Esophagus muscularis mucosa (tissue), 4 donors: ENCODE results near the gene FRMD1. TPM values are rescaled to one million over a fixed set of nuclear protein-coding genes. Genes with fewer than 3 reads are reported as not detected.

Experiments
- DNase-seq: peaks from one replicate; pipeline ENCODE4 v3.0.0-alpha.2; 2017; ENCODE audit errors: extremely low spot score
- H3K27ac ChIP-seq, 4 donors: fragments of 200-600 bp; sonication (generic); replicated peaks in 1 of 4; 1 replicate in 3 of 4; 2 replicates in 1 of 4; pipeline ENCODE4 v1.5.1; 2016 to 2019; ENCODE audit warnings: mild to moderate bottlenecking in 1 of 4
- H3K27me3 ChIP-seq, 4 donors: fragments of 200-600 bp; sonication (generic); one replicate each; pipeline versions ENCODE4 v1.5.1 to v1.6.0; 2016 to 2019
- H3K36me3 ChIP-seq, 4 donors: fragments of 200-600 bp; sonication (generic); one replicate each; pipeline ENCODE4 v1.5.1; 2016 to 2019
- H3K4me1 ChIP-seq, 4 donors: fragments of 200-600 bp; sonication (generic); one replicate each; pipeline ENCODE4 v1.5.1; 2016 to 2019
- H3K4me3 ChIP-seq, 4 donors: fragments of 200-600 bp; sonication (generic); 1 replicate in 2 of 4; 2 replicates in 2 of 4; pipeline ENCODE4 v1.5.1; 2016 to 2019; ENCODE audit warnings: mild to moderate bottlenecking in 4 of 4, moderate library complexity in 1 of 4
- H3K9me3 ChIP-seq, 4 donors: fragments of 200-600 bp; sonication (generic); 1 replicate in 3 of 4; 2 replicates in 1 of 4; pipeline ENCODE4 v1.5.1; 2016 to 2019
- EP300 ChIP-seq: sonication (generic); formaldehyde crosslinking; IDR thresholded peaks from one replicate; pipeline ENCODE4 v1.6.1; 2017; ENCODE audit warnings: antibody characterized with exemption
- POLR2A ChIP-seq: fragments of 450-650 bp; IDR thresholded peaks from one replicate; pipeline ENCODE4 v1.6.1; 2017; ENCODE audit warnings: antibody characterized with exemption, moderate library complexity, mild to moderate bottlenecking, low read depth
- POLR2AphosphoS5 ChIP-seq, 2 donors: sonication (generic); formaldehyde crosslinking; IDR thresholded peaks; one replicate each; pipeline ENCODE4 v1.6.1; 2017; ENCODE audit warnings: antibody characterized with exemption in 2 of 2
- WGBS: methylation state at CpG from one replicate; pipeline ENCODE4 v1.1.5; 2018; 5-methylcytosine and 5-hydroxymethylcytosine counted together
- intact Hi-C: fragments of 100-400 bp; cut with DNase I; formaldehyde crosslinking; loops from one replicate; pipeline ENCODE4 v1.15.1; 2023
- total RNA-seq, 4 donors: library from RNA; depleted of rRNA; stranded (reverse); fragments of >200 nt; gene quantifications; one replicate each; pipeline versions ENCODE4 v1.1.0 to v1.2.1, GENCODE V29; 2016
- TF ChIP-seq, protein P1 (sequence below), 3 experiments: fragments of 200-600 bp in 2 of 3; fragments of 450-650 bp in 1 of 3; sonication (generic) in 2 of 3; IDR thresholded peaks; one replicate each; pipeline ENCODE4 v1.5.1; 2017 to 2019; ENCODE audit warnings: antibody characterized with exemption in 3 of 3, mild to moderate bottlenecking in 2 of 3, moderate library complexity in 1 of 3

FRMD1 gene
- total RNA-seq, 4 donors from 2014 or later: 0.17 TPM; not detected in 3

- WGBS: 89% methylated on average over 8 of the region's 8 CpGs
- no peaks in the 10 kb centered on the region for H3K4me1 ChIP-seq
- peak; percentile 57 for DNase-seq
- H3K27me3 ChIP-seq: peaks cover 0 to 37% (median 0%) of the 10 kb centered on the region in 4 donors
- no peak overlapping the region for H3K4me3 ChIP-seq
- H3K27ac ChIP-seq: no peak overlapping the region
- intact Hi-C loops: no loop called here
- TF ChIP-seq POLR2A: no peak
- no peak for TF ChIP-seq POLR2AphosphoS5 (IDR thresholded peaks at IDR 0.05)
- TF ChIP-seq EP300: no peak
- TF ChIP-seq, protein P1, sequence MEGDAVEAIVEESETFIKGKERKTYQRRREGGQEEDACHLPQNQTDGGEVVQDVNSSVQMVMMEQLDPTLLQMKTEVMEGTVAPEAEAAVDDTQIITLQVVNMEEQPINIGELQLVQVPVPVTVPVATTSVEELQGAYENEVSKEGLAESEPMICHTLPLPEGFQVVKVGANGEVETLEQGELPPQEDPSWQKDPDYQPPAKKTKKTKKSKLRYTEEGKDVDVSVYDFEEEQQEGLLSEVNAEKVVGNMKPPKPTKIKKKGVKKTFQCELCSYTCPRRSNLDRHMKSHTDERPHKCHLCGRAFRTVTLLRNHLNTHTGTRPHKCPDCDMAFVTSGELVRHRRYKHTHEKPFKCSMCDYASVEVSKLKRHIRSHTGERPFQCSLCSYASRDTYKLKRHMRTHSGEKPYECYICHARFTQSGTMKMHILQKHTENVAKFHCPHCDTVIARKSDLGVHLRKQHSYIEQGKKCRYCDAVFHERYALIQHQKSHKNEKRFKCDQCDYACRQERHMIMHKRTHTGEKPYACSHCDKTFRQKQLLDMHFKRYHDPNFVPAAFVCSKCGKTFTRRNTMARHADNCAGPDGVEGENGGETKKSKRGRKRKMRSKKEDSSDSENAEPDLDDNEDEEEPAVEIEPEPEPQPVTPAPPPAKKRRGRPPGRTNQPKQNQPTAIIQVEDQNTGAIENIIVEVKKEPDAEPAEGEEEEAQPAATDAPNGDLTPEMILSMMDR (IDR thresholded peaks at IDR 0.05): no peak
- H3K36me3 ChIP-seq: no peaks in the 10 kb centered on the region
- no peaks in the 10 kb centered on the region for H3K9me3 ChIP-seq
Observed at GRCh38 chr6:168020242-168020641, 58.8 kb downstream of the FRMD1 start.

- WGBS: 79% methylated on average over 11 of the region's 15 CpGs
- no peaks in the 10 kb centered on the region for H3K9me3 ChIP-seq
- H3K36me3 ChIP-seq: no peaks in the 10 kb centered on the region
- H3K27ac ChIP-seq: no peak overlapping the region
- H3K4me3 ChIP-seq: no peak overlapping the region
- H3K27me3 ChIP-seq: peaks cover 0 to 28% (median 0%) of the 10 kb centered on the region in 4 donors
- H3K4me1 ChIP-seq: no peaks in the 10 kb centered on the region
- TF ChIP-seq POLR2A (no peak), POLR2AphosphoS5 (IDR thresholded peaks at IDR 0.05) (no peak), EP300 (no peak)
- TF ChIP-seq, protein P1 (IDR thresholded peaks at IDR 0.05): no peak
- peak; percentile 87 for DNase-seq
- intact Hi-C loops: no loop called here
Observed at GRCh38 chr6:168018664-168019063, 60.3 kb downstream of the FRMD1 start.

DNA sequence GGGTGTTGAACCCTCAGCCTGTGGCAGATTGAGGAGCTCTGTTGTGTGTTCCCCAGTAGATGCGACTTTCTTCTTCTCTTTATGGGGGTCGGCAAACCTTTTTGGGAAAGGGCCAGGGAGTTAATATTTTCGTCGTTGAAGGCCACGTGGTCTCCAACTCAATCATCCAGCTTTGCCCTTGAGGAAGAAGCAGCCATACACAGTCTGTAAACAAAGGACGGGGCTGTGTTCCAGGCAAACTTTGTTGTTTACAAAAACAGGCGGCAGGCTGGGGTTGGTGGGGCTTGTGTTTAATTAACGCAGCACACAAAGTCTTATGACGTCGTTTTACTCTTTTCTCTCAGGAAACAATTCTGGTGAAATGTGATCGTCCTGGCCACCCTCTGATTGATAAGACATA, 61.4 kb downstream of the FRMD1 start:
- peak; percentile 64 for DNase-seq

GRCh38 chr6:168016721-168017525, 62.1 kb downstream of the FRMD1 start:
- peaks cover 0 to 7% (median 7%) of the 10 kb centered on the region in 4 donors for H3K9me3 ChIP-seq
- intact Hi-C loops: no loop called here
- H3K4me1 ChIP-seq: no peaks in the 10 kb centered on the region
- H3K27ac ChIP-seq: no peak overlapping the region
- DNase-seq: peak; percentile 55
- WGBS: 77% methylated on average over 8 of the region's 18 CpGs
- TF ChIP-seq POLR2AphosphoS5 (IDR thresholded peaks at IDR 0.05): no peak
- TF ChIP-seq POLR2A: no peak
- TF ChIP-seq, protein P1 (IDR thresholded peaks at IDR 0.05): no peak
- TF ChIP-seq EP300: no peak
- H3K4me3 ChIP-seq: no peak overlapping the region
- H3K27me3 ChIP-seq: peaks cover 0 to 27% (median 0%) of the 10 kb centered on the region in 4 donors
- no peaks in the 10 kb centered on the region for H3K36me3 ChIP-seq

More for the DNA sequence above, 61.4 kb downstream of the FRMD1 start:
- Histone ChIP-seq H3K9me3 (peaks cover 0 to under 1% (median 0%) of the 10 kb centered on the region in 4 donors), H3K4me1 (no peaks in the 10 kb centered on the region), H3K36me3 (no peaks in the 10 kb centered on the region), H3K4me3 (no peak overlapping the region), H3K27ac (no peak overlapping the region), H3K27me3 (peaks cover 0 to 27% (median 0%) of the 10 kb centered on the region in 4 donors)
- WGBS: 75% methylated on average over 11 of the region's 11 CpGs
- TF ChIP-seq EP300 (no peak), POLR2AphosphoS5 (IDR thresholded peaks at IDR 0.05) (no peak), POLR2A (no peak)
- TF ChIP-seq, protein P1 (IDR thresholded peaks at IDR 0.05): no peak
- intact Hi-C loops: no loop called here
